Activated CD8-positive, alpha-beta memory T cell treated with anti-CD3 and anti-CD28 coated beads for 1 hour (primary cell): Measurements from ENCODE around the gene ACP4.

ENCODE experiments used
- DNase-seq, 2 donors: peaks; one replicate each; pipeline ENCODE4 v3.0.0-alpha.2; 2020; ENCODE audit warnings: low read depth in 1 of 2; ENCODE audit errors: extremely low read depth in 1 of 2

Gene ACP4

DNA sequence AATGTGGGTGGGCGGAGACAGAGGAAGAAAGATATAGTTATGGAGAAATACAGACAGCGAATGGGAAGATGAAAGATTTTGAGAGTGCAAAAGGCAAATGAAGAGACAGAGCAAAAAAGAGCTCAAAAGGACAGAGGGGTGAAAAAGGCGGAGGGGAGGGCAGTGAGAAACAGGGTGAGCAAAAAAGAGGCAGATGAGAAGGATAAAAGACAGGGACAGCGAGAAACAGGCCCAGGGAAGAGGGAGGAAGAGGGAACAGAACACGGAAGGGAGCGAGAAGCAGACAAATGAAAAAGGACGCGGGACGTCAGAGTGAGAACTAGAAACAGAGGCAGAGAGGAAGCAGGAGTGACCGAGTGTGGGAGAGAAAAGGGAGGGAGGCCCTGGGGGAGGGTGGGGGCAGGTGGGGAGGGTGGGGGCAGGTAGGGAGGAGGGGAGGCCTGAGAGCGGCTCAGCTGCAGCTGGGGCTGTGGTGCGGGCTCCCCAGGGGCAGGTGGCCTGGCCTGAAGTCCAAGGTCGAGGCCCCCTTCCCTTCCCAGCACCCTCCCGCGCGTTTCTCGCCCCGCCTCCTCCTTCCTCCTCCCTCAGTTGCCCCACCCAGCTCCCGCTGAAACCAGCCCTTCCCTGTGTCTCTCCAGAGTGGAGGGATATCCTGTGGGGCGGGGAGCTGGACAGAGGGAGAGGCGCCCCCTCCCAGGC is 30.5 kb downstream of the ACP4 start:
- DNase-seq: no peak

DNA sequence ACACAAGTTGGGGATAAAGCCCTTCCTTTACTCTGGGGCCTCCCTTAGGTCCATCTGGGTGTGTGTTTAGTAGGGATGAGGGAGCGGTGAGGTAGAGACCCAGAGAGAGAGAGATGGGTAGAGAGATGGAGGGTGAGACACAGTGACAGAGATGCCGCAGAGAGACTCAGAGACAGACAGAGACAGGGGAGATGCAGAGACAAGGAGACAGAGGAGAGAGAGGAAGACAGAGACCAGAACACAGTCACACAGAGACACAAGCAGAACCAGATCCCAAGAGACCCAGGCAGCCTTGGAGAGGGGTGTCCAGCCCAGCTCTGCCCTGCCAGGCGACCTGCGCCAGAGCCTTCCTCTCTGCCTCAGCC is 31.0 kb downstream of the ACP4 start:
- DNase-seq: no peak

DNA sequence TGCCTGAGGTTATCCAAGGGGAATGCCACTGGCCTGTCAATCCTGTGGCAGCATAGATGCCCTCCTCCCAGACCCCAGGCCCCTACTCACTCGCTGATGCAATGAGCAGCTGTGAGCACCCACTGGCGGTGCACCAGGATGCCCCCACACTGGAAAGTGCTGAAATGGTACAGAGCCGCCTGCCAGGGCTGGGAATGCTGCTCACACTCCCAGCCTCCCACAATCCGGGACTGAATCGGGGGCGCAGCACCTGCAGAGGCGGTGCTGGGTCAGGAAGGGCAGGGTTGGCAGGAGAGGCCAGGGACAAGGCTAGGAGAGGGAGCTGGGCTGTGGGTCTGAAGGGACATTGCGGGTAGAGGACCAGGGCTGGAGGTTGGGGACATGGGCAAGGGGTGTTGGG is 31.4 kb downstream of the ACP4 start:
- DNase-seq: no peak

GRCh38 chr19:50822661-50823208 is 32.5 kb downstream of the ACP4 start:
- DNase-seq: no peak

GRCh38 chr19:50823389-50824042 is 33.3 kb downstream of the ACP4 start, which contains the start of gene KLK1:
Gene KLK1 (minus strand): TSS chr19:50823787. CDS start chr19:50823748, 39 bp downstream.
- DNase-seq: no peak

GRCh38 chr19:50826492-50827240 is 36.5 kb downstream of the ACP4 start:
- no peak for DNase-seq

- no peak for DNase-seq
Observed at GRCh38 chr19:50827476-50827875, 37.3 kb downstream of the ACP4 start.

DNA sequence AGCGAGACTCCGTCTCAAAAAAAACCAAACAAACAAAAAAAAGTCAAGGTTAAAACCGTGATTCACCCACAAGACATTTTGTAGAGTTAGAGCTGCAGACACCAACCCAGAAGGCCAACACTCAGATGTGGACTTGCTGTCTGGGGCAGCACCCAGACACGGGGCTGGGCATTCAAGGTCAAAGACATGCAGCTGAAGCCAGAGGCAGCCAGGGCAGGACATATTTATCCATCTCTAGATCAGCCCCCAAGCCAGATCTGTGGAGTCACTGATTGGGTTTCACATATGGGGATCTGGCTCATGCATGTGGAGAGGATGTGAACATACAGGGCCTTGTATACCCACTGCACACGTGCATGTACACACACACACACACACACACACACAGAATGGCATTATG is 39.6 kb downstream of the ACP4 start:
- no peak for DNase-seq

DNA sequence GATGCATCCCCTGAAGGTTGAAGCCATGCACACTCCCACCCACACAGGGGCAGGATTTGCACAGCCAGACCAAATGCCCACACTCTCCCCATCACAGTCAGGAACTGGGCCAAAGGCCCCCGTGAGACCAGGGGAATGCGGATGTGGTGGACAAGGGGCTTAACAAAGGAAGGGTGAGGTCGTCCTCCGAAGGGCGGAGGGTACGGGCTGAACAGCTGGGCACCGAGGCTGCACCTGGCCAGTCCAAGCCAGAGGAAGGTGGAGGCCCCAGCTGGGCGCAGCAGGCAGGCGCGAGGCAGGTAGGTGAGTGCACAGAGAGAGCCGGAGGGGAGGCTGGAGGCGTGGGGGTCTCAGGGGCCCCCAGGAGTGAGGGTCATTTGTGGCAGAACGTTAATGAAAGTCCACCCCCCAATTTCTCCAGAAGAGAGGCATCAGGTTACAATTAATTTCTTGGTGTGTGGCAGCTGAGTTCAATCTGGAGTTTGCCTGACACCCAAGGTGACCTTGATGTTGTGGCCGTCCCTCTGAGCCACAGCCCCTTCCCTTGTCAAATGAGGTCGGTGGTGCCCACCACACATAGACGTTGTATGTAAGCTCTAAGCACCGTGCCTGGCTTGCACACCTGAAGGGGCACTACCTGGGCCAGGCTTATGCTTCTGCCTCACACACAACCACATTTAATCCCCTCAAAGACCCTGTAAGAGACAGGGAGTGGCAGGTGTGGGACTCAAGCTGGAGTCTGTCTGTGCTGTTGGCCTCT is 40.2 kb downstream of the ACP4 start:
- DNase-seq: no peak

DNA sequence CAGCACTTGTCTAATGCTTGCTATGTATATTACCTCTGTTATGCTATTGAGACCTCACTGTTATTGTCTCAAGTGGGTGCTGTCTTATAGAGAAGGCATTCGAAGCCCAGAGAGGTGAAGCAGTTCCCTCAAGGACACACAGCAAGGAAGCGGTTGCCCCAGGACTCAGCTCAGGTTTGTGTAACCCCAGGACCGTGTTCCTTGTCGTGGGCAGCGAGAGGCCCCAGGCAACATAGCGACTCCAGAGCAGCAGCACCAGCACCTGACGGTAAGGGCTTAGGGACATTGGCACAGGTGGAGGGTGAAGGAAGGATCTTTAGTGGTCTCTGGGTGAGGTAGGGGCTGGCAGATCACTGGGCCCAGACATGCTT is 40.8 kb downstream of the ACP4 start:
- DNase-seq: no peak

DNA sequence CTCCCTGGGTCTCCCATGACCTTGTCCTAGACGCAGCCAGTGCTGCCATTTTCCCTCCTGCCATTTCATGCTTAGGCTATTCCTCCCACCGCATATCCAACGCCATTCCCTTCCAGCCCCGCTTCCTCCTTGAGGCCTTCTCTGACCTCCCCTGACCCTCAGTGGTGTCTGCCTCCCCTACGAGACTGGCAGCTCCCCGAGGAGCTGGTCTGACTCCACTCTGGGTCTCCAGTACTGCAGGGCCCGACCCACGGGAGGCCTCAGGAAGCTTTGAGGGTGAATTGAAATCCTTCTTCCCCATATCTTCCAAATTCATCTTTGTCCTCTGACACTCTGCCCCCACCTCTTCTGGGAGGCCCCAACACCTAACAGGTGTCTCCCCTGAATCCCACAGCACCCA is 42.5 kb downstream of the ACP4 start:
- DNase-seq: no peak

GRCh38 chr19:50833117-50833801 is 43.0 kb downstream of the ACP4 start, which contains the start of gene KLK15:
Gene KLK15 (minus strand): TSS chr19:50833574. CDS start chr19:50831492, 2,082 bp downstream.
- DNase-seq: no peak

DNA sequence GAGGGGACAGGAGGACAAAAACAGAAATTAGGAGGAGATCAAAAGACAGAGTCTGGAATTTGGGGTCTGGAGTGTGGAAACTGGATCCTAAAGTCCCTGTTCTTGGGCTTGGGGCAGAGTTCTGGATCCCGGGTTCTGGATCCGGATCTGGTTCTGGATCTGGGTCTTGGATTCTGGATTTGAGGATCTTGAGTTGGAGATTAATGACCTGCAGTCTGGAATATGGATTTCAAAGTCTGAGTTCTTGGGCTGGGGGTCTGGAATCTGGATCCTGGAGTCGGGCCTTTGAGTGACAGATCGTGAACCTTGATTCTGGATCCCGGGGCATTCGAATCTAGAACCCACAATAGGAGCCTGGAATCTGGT is 43.6 kb downstream of the ACP4 start:
- no peak for DNase-seq

DNA sequence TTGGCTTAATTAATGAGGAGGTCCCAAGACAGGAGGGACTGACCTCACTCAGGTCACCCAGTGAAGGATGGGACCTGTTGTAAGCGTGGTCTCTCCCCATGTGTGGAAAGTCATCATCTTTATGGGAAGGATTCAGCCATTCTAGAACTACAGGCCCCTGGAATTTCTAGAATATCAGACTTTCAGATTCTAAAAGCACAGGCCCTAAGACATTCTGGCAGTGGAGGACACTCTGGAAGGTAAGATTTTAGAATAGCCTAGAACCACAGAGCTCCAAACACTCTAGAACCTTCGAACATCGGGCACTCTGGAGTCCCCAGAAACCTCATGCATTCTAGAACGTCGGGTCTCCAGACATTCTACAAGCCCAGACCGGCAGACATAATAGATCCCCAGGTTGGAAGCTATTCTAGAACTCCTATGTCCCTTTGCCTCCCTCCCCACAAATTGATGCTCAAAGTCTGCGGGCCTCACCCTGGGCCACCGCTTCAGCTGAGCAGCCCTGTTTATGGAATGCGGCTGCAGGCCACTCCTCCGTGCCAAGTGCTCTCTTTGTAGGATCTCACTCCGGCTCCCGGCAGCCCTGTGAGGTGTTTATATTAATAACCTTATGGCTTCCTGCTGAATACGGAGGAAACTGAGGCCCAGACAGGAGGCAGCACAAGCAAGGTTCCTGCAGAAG is 45.0 kb downstream of the ACP4 start:
- DNase-seq: no peak

- peak in 1 of 2 donors; percentile 48 for DNase-seq
Observed at GRCh38 chr19:50835785-50836542, 45.7 kb downstream of the ACP4 start.

DNA sequence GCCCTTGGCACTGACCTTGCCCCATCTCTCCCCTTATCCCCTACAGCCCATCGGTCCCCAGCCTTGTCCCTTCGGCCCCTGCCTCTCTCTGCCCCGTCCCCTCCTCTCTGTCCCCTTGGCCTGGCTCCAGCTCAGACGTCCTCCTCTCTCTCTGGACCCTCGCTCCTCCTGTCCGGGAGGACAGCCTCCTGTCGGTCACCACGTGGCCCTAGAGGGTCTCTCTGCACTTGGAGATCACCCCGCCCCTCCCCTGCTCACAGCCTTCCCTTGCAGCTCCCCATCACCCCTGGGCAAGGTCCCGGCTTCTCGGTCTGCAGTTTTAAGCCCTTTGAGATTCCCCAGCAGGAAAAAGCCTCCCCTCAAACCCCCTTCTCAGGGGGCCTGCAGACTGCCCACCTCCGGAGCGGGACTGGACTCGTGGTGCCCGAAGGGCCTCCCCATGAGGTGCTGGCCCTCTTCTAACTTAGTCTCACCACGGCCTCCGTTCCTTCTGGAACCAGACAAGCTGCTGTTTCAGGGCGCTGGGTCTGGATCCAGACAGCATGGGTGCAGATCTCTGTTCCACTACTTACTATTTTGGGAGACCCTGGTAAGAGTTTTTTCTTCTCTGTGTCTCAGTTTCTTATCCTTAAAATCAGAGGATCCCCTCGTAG is 46.5 kb downstream of the ACP4 start:
- no peak for DNase-seq

DNA sequence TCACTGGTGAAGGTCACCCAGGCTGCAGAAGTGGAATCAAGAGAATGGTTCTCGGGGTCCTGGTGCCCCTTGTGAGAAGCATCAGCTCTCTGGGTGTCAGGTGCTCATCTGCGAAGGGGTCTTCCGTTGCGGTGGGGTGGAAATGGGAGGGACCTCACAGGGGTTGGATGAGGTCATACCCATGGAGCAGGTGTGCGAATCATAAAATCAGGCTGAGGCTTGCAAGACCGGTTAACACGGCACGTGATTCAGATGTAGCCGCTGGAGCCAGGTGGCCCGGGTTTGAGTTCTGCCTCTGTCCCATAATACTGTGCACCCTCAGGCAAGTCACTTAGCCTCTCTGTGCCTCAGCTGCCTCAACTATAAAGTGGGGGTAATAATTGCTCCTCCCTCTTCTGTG is 47.1 kb downstream of the ACP4 start:
- DNase-seq: no peak

DNA sequence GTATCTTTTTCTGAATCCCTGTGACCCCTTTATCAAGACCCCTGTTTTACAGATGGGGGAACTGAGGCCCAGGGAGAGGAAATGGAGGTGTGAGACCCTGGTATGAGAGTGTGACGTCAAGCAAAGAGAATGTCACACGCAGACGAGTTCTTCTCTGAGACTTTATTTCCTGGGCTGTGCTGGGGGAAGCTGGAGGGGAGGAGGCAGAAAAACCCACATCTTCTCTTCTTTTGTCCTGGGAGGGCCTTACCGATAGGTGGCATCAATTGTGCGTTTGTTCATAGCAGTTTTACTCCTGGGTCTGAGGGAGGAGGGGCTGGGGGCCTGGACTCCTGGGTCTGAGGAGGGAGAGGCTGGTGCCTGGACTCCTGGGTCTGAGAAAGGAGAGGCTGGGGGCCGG is 48.0 kb downstream of the ACP4 start:
- no peak for DNase-seq
